Heart right ventricle (tissue), 16 donors: ENCODE data around the gene TMEM127. TPM values are rescaled to one million over a fixed set of nuclear protein-coding genes. Genes with fewer than 3 reads are reported as not detected.

ENCODE experiments used
- ATAC-seq, 8 donors: fragments of 200-7000 bp; cut with Tn5 transposase; one replicate each; pipeline ENCODE4 v1.9.1; 2020; ENCODE audit warnings: mild to moderate bottlenecking in 8 of 8, moderate library complexity in 8 of 8, moderate number of reproducible peaks in 1 of 8
- DNase-seq, 2 donors: peaks; one replicate each; pipeline ENCODE4 v3.0.0-alpha.2; 2020
- H3K27ac ChIP-seq, 10 donors: fragments of 200-600 bp; sonication (generic) in 2 of 10; one replicate each; pipeline versions ENCODE4 v1.5.0 to v1.8.0; 2020 to 2022; ENCODE audit warnings: mild to moderate bottlenecking in 3 of 10
- H3K27me3 ChIP-seq, 7 donors: fragments of 200-600 bp; one replicate each; pipeline ENCODE4 v1.8.0; 2021 to 2022; ENCODE audit warnings: mild to moderate bottlenecking in 2 of 7
- H3K36me3 ChIP-seq, 9 donors: fragments of 200-600 bp; sonication (generic) in 1 of 9; one replicate each; pipeline versions ENCODE4 v1.5.0 to v1.8.0; 2020 to 2022; ENCODE audit warnings: mild to moderate bottlenecking in 2 of 9
- H3K4me1 ChIP-seq, 9 donors: fragments of 200-600 bp; sonication (generic) in 1 of 9; one replicate each; pipeline versions ENCODE4 v1.5.0 to v1.8.0; 2020 to 2022; ENCODE audit warnings: mild to moderate bottlenecking in 4 of 9
- H3K4me3 ChIP-seq, 10 donors: fragments of 200-600 bp; sonication (generic) in 2 of 10; one replicate each; pipeline versions ENCODE4 v1.5.0 to v1.8.0; 2020 to 2022; ENCODE audit warnings: mild to moderate bottlenecking in 7 of 10, moderate library complexity in 2 of 10
- H3K9me3 ChIP-seq, 11 donors: fragments of 200-600 bp in 10 of 11; sonication (generic) in 2 of 11; one replicate each; pipeline versions ENCODE4 v1.5.0 to v1.8.0; 2013 to 2022; ENCODE audit warnings: mild to moderate bottlenecking in 2 of 11, control low read depth in 1 of 11, moderate library complexity in 1 of 11
- CTCF ChIP-seq, 9 donors: fragments of 200-600 bp; sonication (generic) in 2 of 9; IDR thresholded peaks; one replicate each; pipeline versions ENCODE4 v1.5.0 to v1.8.0; 2021 to 2022; ENCODE audit warnings: antibody characterized with exemption in 9 of 9, mild to moderate bottlenecking in 5 of 9, moderate library complexity in 1 of 9
- WGBS, 2 donors: extraction: QIAGEN DNeasy Blood & Tissue Kit; methylation state at CpG; one replicate each; pipeline ENCODE4 v1.1.7; 2013; ENCODE audit warnings: inconsistent platforms in 1 of 2; 5-methylcytosine and 5-hydroxymethylcytosine counted together
- intact Hi-C, 10 donors: fragments of 100-400 bp; cut with DNase I; formaldehyde crosslinking; loops; one replicate each; pipeline versions ENCODE4 v1.11.1 to v1.14.2; 2022
- polyA plus RNA-seq, 2 donors: library from polyadenylated mRNA; stranded (reverse); fragments of 200-250 nt; gene quantifications; one replicate each; pipeline ENCODE4 v1.2.3, GENCODE V29; 2013
- total RNA-seq, 10 donors: library from RNA; stranded (reverse); fragmentation: NEBNext Ultra II Directional in 3 of 10; extraction: Animal tissue kit (Norgen Biotek cat#: 25700) in 3 of 10; gene quantifications; one replicate each; pipeline versions ENCODE4 v1.2.1 to v1.2.4, GENCODE V29; 2021 to 2023
- donor health status: Arrhythmogenic right ventricular cardiomyopathy.
- donor health status: ischemic (EF 13 %, LVEDD 7.1; RV severe dilation, severe dysfunction).
- donor health status: healthy with polysubstance abuse.
- donor health status: DM: no; HTN: yes; CAD: no.
- donor health status: DM: no; HTN: no; CAD: no.
- donor health status: ischemic (EF 25% LVEDD 6.9; RV normal size, moderate dysfunction).
- donor health status: ischemic (EF 25% LVEDD 5.7; RV mildly dilated, moderate dysfunction).
- donor health status: healthy.
- donor health status: DM: yes; HTN: yes; CAD: no.
- donor health status: Ischemic cardiomyopathy.
- donor health status: ischemic (EF 35%, LVEDD 5.7; RV mildly dilated, moderate dysfunction).
- donor health status: nonischemic (EF 11% LVEDD 7.7; RV severe dilation, severe dysfunction).
- donor health status: DM: yes; HTN: yes; CAD: no.
- donor health status: PGD.
- donor health status: ischemic (EF 29% LVEDD 5.4; RV normal size, mild dysfunction).
- donor health status: nonischemic (EF 23%, LVEDD 6.1; RV moderate dilation, normal function).

TMEM127 gene
- total and polyA plus RNA-seq, 12 donors = 15.2 to 113 (median 88.3) TPM

DNA sequence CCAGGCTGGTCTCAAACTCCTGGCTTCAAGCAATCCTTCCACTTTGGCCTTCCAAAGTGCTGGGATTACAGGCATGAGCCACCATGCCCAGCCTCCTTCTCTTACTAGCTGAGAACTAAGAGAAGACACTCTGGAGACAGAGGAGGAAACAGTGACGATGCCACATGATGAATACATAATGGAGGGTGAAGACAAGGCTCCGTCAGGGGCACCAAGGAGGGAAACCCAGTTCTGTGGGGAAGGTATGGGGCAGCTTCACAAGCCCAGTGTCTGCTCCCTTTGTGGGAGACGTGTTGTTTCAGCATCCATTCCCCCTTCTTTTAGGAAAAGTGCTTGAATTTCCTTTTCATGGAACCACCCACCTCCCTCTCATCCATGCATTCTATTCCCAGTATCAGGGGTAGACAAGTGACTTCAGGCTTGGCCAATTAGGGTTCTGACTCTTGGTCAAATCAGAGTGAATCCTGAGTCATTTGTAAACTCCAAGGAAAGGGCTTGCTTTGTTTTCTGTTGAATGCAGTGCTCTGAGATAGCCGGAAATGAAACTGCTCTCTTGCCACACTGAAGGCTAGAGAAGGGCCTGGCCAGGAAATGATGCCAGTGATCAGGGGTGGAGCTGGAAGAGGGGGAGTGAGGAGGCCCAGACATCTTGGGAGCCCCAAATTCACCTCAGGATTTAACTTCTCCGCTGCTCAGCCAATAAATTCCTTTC, 23.7 kb downstream of the TMEM127 start:
- WGBS, 2 donors = 65 to 79% methylated on average over 5 of the region's 5 CpGs
- peaks cover 0 to 65% (median 43%) of the 10 kb centered on the region in 9 donors for H3K4me1 ChIP-seq
- H3K36me3 ChIP-seq = peaks cover 0 to 5% (median 0%) of the 10 kb centered on the region in 9 donors
- H3K27me3 ChIP-seq = no peaks in the 10 kb centered on the region
- no peak for TF ChIP-seq CTCF (IDR thresholded peaks at IDR 0.05)
- peak overlapping the region in 8 of 10 donors; percentile 46 to 98 (median 64) for H3K27ac ChIP-seq
- intact Hi-C loops = no loop called here
- ATAC-seq (peak in 7 of 8 donors; percentile 50 to 79 (median 70)), DNase-seq (peak in 1 of 2 donors; percentile 54)
- no peaks in the 10 kb centered on the region for H3K9me3 ChIP-seq
- H3K4me3 ChIP-seq = peak overlapping the region in 1 of 10 donors; percentile 17

- TF ChIP-seq CTCF (IDR thresholded peaks at IDR 0.05) = no peak
Observed at GRCh38 chr2:96241227-96241626, 24.6 kb downstream of the TMEM127 start.

DNA sequence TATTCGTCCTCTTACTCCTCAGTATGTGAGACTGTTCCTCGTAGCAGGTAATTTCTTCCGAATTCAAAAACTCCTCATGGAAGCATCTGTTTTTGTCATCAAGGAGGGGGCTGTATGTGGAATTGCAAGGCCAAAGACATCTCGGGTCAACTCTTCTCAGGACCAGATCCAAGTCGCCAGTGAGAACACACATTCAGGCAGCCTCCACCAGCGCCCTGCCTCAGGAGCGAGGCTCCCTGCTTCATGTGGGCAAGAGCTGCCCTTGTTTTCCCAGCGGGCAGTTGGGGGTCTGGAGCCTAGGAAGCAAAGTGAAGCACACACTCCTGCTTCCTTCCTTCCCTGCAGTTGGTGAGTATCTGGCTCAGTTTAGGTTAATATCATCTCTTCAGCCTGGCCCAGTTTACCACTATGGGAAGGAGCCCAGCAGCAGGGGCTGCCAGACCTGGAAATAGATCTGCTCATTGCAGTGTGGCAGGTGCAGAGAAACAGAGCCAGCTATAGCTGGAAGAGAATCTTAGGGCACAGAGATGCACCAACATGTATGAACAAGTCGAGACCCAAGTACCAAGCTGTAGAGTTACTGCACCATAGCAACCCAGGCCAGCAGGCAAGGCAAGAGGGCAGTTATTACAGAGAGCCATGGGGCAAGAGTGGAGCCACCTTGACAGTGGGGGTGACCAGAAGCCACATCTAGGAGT, 25.3 kb downstream of the TMEM127 start:
- no peaks in the 10 kb centered on the region for H3K9me3 ChIP-seq
- H3K27ac ChIP-seq = peak overlapping the region in 7 of 10 donors; percentile 12 to 98 (median 50)
- ATAC-seq (peak in 4 of 8 donors; percentile 2 to 63 (median 46)), DNase-seq (no peak)
- intact Hi-C loops = no loop called here
- H3K4me3 ChIP-seq = no peak overlapping the region
- peaks cover 0 to 49% (median 33%) of the 10 kb centered on the region in 9 donors for H3K4me1 ChIP-seq
- H3K36me3 ChIP-seq = peaks cover 0 to 5% (median 0%) of the 10 kb centered on the region in 9 donors
- TF ChIP-seq CTCF (IDR thresholded peaks at IDR 0.05) = no peak
- 65 to 66% methylated on average over 9 of the region's 9 CpGs for WGBS, 2 donors
- H3K27me3 ChIP-seq = no peaks in the 10 kb centered on the region

More at GRCh38 chr2:96241227-96241626, 24.6 kb downstream of the TMEM127 start:
- WGBS, 2 donors = 92 to 93% methylated on average over 2 of the region's 2 CpGs
- intact Hi-C loops = no loop called here
- Histone ChIP-seq H3K27me3 (no peaks in the 10 kb centered on the region), H3K9me3 (no peaks in the 10 kb centered on the region), H3K27ac (peak overlapping the region in 7 of 10 donors; percentile 13 to 98 (median 63)), H3K4me1 (peaks cover 0 to 56% (median 35%) of the 10 kb centered on the region in 9 donors), H3K36me3 (peaks cover 0 to 5% (median 0%) of the 10 kb centered on the region in 9 donors), H3K4me3 (no peak overlapping the region)
- DNase-seq = no peak
- ATAC-seq = no peak

- H3K4me1 ChIP-seq = peaks cover 0 to 42% (median 33%) of the 10 kb centered on the region in 9 donors
- WGBS, 2 donors = 50 to 65% methylated on average over 9 of the region's 9 CpGs
- H3K27ac ChIP-seq = peak overlapping the region in 4 of 10 donors; percentile 12 to 77 (median 44)
- H3K9me3 ChIP-seq = no peaks in the 10 kb centered on the region
- no peaks in the 10 kb centered on the region for H3K27me3 ChIP-seq
- H3K4me3 ChIP-seq = no peak overlapping the region
- H3K36me3 ChIP-seq = peaks cover 0 to 5% (median 0%) of the 10 kb centered on the region in 9 donors
- TF ChIP-seq CTCF (IDR thresholded peaks at IDR 0.05) = no peak
- DNase-seq = no peak
- peak; percentile 15 to 66 (median 42) for ATAC-seq
- intact Hi-C loops = no loop called here
Observed at GRCh38 chr2:96239745-96240264, 26.0 kb downstream of the TMEM127 start.
